NCI-H1105 (cell line): ENCODE results near the gene ZMIZ1.

Experiments
- DNase-seq: peaks from one replicate; lab custom pipeline; 2025; lab: John Stamatoyannopoulos, UW

Gene ZMIZ1

DNA sequence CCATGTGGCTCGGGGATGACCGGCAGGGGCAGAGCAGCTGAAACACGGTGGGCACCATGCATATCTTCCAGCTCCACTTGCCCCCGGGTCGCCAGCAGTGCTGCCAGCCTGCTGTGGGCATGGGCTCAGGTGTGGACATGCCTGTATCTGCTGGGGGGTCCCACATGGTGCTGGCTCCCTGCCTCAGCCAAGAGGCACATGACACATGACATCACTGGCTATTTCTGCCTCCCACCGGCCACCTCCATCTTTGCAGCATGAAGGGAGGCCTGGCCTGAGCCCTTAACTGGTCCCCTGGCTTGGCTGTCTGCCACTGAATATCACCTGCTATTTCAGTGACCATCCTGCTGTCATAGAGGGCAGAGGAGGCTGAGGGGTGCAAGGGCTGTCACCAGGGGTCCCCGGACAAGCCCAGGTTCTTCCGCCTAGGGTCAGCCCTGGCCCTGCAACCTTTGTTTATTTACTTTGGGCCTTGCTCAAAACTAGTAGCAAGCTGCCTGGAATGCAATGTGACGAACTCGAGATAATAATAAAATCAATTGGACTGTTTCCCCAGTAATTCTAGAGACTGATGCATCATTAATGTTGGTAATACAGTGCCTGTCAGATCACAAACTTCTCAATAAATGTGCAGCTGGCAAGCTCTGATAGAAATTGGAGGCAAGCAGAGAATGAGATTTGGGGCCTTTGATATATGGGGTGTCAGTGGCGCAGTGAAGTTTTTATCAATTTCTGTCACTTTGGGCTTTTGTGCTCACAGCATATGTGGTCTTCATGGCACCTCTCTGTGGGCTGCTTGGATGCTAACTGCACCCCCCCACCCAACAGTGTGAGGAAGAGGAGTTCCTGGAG is 28.5 kb downstream of the ZMIZ1 start:
- no peak for DNase-seq

DNA sequence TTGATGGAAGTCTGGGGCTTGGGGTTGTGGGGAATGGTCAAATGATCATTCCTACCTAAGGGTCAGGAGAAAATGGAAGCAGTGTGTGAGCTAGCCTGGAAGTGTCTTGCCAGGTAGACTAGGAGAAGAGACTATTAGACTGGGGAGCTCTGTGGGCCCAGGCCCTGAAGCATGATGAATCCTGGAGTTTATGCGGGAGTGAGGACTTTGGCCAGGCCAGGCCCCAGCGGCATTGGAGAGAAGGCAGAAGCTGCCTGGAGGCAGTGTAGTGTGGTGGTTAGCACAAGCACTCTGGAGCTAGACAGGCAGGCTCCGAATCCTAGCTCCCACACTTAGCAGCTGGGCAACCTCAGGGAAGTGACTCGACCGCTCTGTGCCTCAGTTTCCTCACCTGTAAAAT is 29.3 kb downstream of the ZMIZ1 start:
- DNase-seq: no peak

DNA sequence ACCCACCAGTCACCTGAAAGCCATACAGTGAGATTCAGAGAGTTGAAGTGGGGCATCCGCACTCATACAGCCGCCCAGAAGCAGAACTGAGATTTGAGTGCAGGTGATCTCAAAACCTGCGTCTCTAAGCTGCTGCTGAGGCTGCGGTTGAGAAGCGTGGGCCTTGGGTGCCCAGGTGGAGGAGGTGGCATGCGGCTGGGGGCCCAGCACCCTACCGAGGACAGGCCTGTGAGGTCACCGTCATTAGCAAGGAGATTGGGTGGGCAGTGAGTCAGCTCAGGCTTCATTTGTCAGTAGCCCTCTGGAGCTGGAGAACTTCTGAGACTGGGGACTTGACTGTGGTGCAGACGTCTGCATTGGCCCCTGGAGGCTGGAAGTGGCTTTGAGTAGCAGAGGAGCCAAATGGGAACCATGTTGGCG is 29.8 kb downstream of the ZMIZ1 start:
- DNase-seq: no peak

DNA sequence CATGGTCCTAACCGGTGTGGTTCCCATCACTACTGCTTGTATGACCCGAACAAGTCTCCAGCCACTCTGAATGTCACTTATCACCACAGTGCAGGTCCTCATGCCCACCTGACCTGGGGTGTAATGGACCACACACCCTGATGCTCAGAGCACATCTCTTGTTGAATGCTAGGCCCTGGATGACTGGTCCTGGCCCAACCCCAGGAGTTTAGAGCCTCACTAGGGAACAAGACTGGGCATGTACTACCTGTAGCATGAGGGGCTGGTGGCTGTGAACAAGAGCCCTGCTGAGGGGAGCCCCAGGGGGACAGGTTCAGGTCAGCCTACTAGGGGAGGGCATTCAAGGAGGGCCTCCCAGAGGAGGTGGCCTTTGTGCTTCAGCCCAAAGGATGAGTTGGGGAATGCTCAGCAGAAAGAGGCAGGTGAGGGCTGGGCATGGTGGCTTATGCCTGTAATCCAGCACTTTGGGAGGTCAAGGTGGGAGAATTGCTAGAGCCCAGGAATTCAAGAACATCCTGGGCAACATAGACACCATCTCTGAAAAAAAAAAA is 31.2 kb downstream of the ZMIZ1 start:
- DNase-seq: no peak

DNA sequence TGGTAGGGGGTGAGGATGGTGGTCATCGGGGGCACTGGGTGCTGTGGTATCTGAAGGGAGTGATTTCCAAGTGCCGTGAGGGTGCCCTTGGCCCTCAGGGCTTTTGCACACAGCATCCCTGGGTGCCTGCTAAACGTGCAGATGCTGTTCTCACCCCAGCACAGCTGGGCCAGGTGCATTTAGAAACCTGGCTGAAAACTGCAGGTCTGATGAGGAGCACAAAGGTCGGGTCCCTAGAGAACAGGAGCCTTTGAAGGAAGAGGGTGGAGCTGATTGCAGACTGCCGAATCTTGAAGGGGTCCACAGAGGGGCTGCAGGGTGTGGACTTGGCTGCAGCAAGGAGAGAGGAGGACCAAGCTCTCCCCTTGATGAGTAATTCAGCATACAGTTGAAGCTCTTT is 32.0 kb downstream of the ZMIZ1 start:
- no peak for DNase-seq

DNA sequence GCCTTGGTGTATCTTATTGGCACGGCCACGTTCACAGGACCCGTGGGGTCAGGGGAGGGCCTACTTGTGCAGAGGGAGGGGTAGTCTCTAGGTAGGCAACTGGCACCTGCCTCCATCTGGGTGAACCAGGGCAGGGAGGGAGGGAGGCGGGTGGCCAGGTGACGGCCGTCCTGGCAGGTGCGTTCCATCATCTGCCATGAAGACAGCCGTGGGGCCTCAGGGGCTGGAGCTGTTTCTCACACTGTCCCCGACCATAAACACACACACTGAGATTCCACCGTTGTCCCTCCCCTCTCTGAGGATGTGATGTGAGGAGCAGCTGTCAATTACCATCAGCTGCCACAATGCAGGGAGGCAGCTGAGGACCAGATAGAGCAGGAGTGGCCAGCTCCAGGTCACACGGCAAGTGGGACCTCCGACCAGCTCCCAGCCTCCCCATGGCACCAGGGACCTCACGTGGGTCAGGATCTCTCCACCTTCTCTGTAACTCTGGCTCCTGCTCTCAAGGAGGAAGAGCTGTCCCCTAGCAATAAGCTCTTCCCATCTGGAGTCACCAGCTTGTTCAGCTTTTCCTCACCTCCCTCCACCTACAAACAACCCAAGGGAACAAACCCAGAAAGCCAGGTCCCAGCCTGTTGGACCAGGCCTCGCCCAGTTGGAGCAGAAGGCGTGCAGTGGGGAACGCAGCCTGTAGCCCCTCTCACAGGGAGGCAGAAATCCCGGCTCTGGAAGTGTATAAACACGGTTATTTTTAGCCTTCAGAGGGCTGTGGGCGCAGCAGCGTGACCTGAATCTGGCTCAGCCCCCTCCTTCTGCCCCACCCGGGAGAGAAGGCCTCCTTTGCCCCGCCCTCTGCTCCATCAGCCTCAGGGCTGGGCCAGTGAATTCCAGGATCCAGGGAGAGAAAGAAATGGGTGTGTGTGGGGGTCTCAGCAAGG is 33.1 kb downstream of the ZMIZ1 start:
- DNase-seq: peak; percentile 43

DNA sequence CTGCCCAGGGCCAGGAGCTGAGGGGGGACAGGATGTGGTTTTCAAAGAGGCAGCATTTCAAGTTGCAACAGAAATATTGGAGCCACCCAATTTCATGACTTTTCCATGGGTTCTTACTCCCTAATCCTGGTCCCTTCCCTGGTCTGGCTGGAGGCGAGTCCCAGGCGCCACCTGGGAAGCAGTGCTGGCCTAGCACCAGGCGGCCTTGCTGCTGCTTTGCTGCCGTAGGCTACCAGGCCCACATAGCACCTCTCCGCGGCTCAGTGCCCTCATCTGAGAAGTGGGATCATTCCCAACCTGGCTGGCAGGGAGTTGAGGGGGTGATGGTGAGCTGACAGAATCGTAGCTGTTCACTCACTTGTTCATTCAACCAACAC is 33.7 kb downstream of the ZMIZ1 start:
- DNase-seq: no peak

DNA sequence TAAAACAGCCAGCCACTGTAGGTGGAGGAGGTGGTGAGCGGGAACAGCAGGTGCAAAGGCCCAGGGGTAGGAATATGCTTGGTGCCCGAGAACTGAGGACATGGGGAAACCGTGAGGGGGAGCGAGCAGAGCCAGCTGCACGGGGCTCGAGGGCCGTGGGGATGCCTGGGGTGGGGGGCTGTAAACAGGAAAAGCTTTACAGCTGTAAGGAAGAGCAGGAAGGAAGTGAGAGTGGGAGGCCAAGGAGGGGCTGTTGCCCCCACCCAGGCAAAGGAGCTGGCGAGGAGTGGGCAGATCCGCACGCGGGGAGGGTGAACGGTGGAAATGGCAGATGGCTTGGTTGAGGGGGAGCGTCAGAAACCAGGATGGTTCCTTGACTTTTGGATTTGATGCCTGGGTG is 34.4 kb downstream of the ZMIZ1 start:
- no peak for DNase-seq

DNA sequence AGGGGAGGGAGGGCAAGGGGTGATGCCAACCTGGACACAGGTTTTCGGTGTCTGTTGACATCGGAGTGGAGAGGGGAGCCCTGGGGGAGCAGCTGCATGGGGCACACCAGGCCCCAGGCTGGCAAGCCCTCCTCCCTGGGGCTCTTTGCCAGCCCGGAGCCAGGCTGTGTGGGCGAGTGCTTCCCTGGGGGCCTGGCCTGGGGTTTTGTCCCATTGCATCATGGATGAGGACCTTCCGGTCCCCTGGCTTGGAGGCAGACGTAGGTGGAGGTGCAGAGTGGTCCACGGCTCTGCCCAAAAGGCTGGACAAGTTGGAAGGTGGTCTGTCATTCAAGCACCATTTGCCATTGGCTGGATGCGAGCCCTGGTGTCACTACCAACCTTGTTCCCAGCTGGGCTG is 34.8 kb downstream of the ZMIZ1 start:
- no peak for DNase-seq

DNA sequence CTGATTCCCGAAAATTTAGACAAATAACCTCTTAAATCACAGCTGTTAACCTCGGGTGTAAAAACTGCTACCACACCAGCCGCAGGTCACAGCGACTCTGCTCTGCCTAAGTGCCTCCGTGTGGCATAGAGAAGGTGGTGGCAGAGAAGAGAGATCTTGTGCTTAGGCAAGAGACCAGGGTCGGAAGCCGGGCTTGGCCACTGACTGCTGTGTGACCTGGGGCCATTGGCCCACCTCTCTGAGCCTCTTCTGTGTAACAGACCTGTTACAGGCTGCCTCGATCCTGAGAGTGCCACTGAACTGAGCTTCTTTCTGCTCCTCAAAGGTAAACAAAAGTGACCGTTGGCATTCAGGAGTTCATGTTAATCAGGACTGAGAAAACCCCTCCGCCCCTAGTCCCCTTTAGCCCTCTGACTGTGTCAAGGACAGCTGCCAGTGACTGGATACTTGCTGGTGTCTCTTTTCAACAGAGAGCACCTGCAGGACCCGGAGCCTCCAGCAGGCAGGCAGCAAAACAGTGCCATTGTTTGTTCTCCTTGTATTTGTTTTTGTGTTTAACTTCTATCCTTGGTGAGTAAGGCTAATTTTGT is 36.5 kb downstream of the ZMIZ1 start:
- no peak for DNase-seq

DNA sequence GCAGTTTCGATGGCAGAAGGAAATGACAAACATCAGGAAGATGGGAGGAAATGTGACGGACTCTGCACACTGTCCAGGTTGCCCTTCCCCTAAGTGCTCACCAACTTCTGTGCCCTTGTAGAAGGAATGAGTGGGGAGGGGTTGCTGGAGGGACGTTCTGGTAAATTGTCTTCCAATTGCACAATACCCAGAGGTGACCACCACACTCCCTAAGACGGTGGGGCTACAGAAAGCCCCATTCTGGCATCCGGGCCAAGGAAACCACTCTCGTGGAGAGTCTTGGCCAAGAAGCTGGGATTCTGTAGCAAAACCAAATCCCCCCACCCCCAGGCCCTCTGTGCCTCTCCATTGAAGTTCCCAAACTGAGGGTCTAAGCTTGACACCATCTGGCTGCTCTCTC is 37.1 kb downstream of the ZMIZ1 start:
- no peak for DNase-seq

DNA sequence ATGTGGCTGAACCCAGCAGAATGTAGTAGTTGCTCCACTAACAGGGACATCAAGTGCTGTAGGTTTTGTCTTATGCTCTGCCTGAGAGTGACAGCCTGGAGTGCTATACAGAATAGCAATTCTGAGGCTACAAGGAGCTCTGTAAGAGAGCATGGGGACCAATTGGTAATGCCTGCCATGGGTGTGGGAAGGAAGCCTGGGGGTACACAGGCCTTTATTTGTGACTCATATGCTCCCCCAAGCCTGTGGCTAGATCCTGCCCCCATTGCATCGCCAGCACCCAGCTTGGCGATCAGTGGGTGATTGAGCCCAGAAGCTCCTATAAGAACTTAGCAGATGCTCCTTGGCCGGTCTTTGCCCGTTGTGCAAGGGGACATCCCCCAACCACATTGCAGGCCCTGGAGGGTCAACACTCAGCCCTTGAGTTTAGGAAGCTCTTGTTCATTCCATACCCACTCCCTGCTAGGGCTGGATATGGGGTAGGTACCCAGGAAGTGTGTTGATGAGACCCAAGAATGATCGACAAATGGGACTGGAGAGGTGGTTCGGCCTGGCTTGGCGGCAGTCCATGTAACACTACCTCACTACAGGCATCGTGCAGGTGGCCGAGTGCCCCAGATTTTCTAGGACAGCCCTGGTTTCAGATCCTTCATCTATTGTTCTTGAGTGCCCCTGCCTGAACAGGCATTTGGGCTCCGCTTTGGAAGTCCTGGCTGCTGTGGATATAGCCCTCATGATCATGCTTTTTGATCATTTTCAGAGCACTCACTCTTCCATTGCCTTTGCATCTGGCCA is 37.7 kb downstream of the ZMIZ1 start:
- DNase-seq: no peak

DNA sequence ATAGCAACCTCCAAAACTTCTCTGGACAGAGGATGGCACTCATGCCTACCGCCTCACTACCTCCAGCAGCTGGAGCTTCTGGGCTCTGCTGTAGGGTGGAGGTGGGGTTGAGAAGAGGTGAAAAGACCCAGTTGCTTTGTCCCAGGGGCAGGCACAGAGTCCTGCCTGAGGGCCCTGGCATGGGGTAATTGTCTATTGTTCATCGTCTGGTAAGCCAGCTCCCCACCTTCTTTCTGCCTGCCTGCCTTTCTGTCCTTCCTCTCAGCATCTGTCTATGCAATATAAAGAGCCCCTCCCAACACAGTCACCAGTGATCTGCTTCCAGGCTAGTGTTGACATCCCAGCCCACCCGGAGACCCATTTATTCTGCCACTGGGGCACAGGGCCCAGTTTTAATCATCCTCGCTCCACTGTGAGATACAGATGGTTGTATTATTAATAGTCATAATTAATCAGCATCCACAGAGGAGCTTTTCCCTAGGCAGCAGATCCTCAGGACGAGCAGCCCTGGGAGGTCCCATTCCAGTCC is 39.0 kb downstream of the ZMIZ1 start:
- no peak for DNase-seq

DNA sequence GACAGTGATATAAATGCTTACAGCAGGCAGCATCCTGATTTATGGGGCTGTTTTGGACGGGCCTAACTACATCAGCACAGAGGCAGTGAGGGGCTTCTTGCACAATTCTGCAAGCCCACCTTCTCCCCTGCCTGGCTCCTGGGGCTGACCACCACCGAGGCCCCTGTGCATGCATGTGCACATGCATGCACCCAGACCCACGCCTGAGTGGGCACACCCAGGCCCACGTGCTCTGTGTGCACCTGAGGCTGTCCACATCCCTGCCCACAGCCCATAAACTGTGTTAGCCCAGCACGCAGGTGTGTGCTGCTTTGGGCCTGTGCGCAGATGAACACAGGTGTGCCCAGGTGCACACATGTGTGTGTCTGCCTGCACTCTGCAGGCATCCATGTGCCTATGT is 40.0 kb downstream of the ZMIZ1 start:
- no peak for DNase-seq

DNA sequence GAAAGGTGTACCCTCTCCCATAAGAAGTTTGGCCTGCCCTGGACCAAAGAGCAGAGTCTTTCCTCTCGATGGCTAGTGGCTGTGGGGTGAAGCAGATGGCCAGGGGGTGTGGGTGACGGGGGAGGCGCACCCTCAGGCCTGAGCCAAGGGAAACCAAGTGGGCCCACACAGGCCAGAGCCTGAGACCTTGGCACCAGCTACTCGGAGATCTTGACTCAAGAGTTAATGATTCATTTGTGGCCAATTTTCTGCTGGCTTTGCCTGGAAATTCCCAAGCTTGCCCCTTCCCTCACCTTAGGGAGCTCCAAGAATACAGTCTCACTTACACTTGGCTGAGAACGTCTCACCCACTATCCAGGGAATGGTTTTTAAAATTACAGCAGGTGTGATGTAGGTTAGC is 42.7 kb downstream of the ZMIZ1 start:
- DNase-seq: no peak

DNA sequence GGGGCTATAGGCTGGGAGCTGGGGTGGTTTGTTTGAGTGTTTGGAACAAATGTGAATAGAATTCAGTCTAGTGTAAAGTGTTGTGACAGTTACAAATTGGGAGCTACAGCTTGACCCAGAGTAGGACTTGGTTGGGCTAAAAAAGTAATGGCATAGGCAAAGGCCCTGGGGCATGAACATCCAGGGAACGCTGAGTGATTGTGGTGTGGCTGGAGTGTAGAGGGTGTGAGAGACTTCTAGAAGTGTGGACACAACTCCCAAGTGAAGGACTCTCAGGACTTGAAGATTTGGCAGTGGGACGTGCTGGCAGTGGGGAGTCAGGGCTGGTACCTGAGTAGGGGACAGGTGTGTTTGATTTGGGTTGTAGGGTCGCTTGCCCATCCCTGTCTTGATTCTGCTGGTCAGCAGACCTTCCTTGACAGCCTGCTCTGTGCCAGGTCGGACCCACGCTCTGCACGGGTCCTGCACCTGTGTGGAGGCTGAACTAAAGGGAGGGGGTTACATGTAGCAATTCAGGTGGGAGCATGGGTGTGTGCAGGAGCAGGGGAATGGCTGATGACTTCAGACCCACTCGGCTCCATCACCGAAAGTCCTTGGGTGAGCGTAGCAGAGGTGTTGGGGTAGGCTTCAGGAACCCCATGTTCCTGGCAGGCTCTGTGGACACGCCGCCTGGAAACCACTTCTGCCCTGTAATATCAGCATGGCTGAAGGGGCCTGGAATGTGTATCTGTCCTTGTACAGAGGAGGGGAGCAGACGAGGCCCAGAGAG is 43.3 kb downstream of the ZMIZ1 start:
- no peak for DNase-seq

DNA sequence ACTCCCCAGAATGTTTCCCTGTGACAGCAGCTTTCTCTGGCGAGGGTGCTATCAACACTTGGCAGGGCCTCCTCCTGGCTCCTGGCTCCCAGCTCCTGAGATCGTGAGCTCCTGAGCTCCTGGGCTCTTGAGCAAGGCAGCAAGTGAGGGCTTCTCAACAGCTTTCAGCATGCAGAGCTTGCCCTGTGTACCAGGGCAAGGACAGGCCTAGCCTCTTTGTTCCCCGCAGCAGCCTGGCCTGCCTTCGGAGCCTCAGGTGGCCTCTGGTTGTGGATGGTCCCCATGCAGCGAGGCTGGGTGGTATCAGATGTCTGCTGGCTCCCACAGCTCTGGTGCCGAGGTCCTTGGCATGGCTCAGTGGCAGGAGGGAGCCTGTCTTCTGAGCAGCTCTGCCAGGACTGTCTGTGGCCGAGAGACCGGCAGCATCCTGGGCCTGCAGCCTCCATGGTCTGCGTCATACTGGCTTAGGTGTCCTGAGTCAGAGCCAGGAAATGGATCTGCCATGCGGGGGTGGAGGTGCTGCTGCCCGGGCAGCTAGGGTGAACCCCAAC is 44.2 kb downstream of the ZMIZ1 start:
- no peak for DNase-seq

DNA sequence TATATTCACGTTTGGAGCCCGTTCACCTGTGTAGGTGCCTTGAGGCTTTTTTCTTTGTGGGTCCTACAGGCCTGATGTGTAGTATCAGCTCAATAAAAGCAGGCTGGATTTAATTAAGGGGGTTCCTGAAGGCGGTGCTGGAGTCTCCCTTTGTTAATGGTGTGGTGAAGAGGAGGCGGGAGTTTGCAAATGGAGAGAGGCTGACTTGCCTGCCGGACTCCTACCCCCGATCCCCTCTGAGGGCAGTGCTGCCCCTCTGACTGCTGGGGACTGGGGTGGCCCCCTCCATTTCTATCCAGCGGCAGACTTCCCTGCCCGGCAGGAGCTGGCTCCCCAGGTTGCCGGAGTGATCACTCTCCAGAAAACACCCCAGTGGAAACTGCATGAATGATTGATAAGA is 45.1 kb downstream of the ZMIZ1 start:
- no peak for DNase-seq

DNA sequence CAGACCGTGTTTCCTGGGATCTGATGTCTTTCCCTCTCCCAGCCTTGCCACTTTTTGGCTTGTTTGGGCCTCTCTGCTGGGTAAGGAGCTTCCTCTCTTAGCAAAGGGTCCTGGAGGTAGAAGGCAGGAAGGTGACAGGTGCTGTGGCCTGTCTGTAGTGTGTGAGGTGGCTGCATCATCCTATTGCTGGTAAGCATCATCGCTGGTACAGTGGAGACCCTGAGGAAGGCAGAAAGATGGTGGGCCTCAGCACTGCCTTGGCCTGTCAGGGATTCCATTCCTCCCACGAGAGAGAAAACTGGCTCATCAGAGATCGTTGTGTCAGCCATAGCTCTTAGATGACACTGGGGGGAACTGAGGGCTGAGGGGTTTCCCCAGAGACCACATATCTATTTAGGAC is 46.5 kb downstream of the ZMIZ1 start:
- no peak for DNase-seq

DNA sequence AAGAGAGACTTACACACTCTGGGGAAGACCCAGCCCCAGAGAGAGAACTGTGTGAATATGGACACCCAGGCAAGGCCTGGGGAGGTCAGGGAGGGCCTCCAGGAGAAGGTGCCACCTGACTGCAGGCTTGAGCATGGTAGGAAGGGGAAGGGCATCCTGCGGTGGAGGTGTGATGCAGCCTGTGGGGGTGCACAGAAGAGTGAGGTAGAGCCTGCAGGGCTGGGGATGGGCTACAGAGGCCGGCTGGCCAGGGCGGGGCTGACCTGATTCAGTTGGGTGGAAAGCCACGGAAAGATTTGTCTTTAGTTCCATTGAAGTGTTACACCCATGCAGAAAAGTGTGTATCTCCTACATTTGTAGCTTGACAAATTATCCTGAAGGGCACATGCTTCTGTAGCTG is 47.6 kb downstream of the ZMIZ1 start:
- DNase-seq: no peak
